Transverse colon (tissue), 4 donors: Measurements from ENCODE around the gene CRACDL. TPM values are rescaled to one million over a fixed set of nuclear protein-coding genes. Genes with fewer than 3 reads are reported as not detected.
"Not testable (repeated sequence)": the region's sequence is repeated elsewhere in the genome, so short reads cannot be mapped to it uniquely, and the experiment has no call there.

Source experiments
- DNase-seq: peaks from one replicate; pipeline ENCODE4 v3.0.0-alpha.2; 2019
- H3K27ac ChIP-seq, 4 donors: fragments of 200-600 bp; sonication (generic); 2 replicates each; pipeline ENCODE4 v1.5.1; 2016 to 2018; ENCODE audit warnings: inconsistent platforms in 4 of 4
- H3K27me3 ChIP-seq: fragments of 200-600 bp; sonication (generic); 2 replicates; pipeline ENCODE4 v1.5.1; 2017; ENCODE audit warnings: inconsistent platforms
- H3K36me3 ChIP-seq, 4 donors: fragments of 200-600 bp; sonication (generic); 2 replicates each; pipeline ENCODE4 v1.5.1; 2017 to 2019; ENCODE audit warnings: inconsistent platforms in 4 of 4
- H3K4me1 ChIP-seq, 4 donors: fragments of 200-600 bp; sonication (generic); 2 replicates each; pipeline ENCODE4 v1.5.1; 2017 to 2020; ENCODE audit warnings: inconsistent platforms in 4 of 4
- H3K4me3 ChIP-seq, 4 donors: fragments of 200-600 bp; sonication (generic); 1 replicate in 1 of 4; 2 replicates in 3 of 4; pipeline versions ENCODE4 v1.5.1 to v1.6.1; 2017 to 2019; ENCODE audit warnings: inconsistent platforms in 4 of 4
- H3K9me3 ChIP-seq, 2 donors: fragments of 200-600 bp; sonication (generic); 2 replicates each; pipeline ENCODE4 v1.5.1; 2017 to 2019; ENCODE audit warnings: inconsistent platforms in 2 of 2
- EP300 ChIP-seq: sonication (generic); formaldehyde crosslinking; IDR thresholded peaks from one replicate; pipeline ENCODE4 v1.6.1; 2017; ENCODE audit warnings: antibody characterized with exemption, low read depth
- POLR2A ChIP-seq: fragments of 450-650 bp; IDR thresholded peaks from one replicate; pipeline ENCODE4 v1.6.1; 2016; ENCODE audit warnings: antibody characterized with exemption, mild to moderate bottlenecking, moderate library complexity
- POLR2AphosphoS5 ChIP-seq, 3 donors: sonication (generic); formaldehyde crosslinking; IDR thresholded peaks; one replicate each; pipeline ENCODE4 v1.6.1; 2016; ENCODE audit warnings: antibody characterized with exemption in 3 of 3
- WGBS, 2 donors: methylation state at CpG; one replicate each; pipeline ENCODE4 v1.1.5; 2018; ENCODE audit warnings: low coverage in 1 of 2; 5-methylcytosine and 5-hydroxymethylcytosine counted together
- in situ Hi-C, 4 donors: fragments of 200-750 bp; cut with MboI; loops; one replicate each; pipeline versions ENCODE4 v1.15.0 to v1.15.1; 2017; ENCODE audit warnings: low sequenced_read_pairs in 3 of 4, low pct_ligation_motif_present in 1 of 4, low pct_unique_long_range_greater_than_20kb in 1 of 4
- intact Hi-C: fragments of 100-400 bp; cut with DNase I; formaldehyde crosslinking; loops from one replicate; pipeline ENCODE4 v1.15.1; 2023; ENCODE audit warnings: low total_unique reads
- total RNA-seq, 4 donors: library from RNA; depleted of rRNA; stranded (reverse); fragments of >200 nt; gene quantifications; one replicate each; pipeline ENCODE4 v1.1.0, GENCODE V29; 2016
- TF ChIP-seq, protein P1 (sequence below), 5 experiments: fragments of 200-600 bp in 3 of 5; fragments of 450-650 bp in 2 of 5; sonication (generic) in 3 of 5; IDR thresholded peaks; 1 replicate in 2 of 5; 2 replicates in 3 of 5; pipeline ENCODE4 v1.5.1; 2016 to 2017; ENCODE audit warnings: antibody characterized with exemption in 5 of 5, inconsistent platforms in 3 of 5, mild to moderate bottlenecking in 2 of 5, moderate library complexity in 1 of 5

Gene CRACDL
- total RNA-seq, 4 donors from 2014 or later, result 15.1 to 21.3 (median 16.9) TPM

DNA sequence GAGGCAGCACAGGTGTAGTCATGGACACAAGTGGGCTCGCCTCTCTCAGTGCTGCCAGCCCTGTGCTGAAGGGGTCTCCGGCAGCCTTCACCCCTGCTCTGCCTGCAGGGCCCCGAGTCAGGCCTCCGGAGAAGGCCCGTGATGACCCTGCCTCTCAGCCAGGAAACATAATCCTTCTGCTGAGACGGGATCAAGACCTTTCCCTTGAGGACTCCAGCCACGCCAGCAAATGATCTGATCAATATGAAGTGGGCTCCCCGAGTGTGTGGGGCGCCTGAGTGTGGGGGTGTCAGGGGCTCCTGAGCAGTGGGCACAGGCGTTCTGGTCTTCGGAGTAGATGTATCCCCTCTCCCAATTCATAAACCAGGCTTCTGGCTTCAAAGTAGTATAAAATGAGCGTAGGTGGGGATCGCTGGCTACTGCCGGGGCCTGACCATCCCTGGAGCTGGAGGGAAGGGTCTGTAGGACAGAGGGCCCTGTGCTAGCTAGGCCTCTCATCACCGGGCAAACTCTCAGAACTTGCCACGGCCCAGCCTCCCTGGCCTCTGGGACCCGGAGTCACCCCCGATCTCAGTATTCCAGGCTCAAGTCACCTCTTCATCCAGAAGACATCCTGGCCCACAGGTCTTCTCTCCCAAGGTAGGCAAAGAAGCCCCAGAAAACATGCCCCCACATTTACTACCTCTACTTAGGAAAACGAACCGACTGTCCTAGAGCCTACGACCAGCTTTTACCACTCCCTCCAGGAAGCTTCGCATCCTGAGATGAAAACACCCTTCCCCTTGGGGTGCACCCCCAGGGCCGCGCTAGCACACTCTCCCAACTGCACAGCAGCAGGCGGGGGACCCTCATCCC lies 33.6 kb downstream of the CRACDL start:
- intact Hi-C loops (no loop called here), in situ Hi-C loops (no loop called here)
- Histone ChIP-seq H3K27ac (no peak overlapping the region), H3K27me3 (no peaks in the 10 kb centered on the region), H3K9me3 (no peaks in the 10 kb centered on the region), H3K4me1 (no peaks in the 10 kb centered on the region), H3K36me3 (no peaks in the 10 kb centered on the region), H3K4me3 (no peak overlapping the region)
- TF ChIP-seq POLR2A, result no peak
- TF ChIP-seq, protein P1, sequence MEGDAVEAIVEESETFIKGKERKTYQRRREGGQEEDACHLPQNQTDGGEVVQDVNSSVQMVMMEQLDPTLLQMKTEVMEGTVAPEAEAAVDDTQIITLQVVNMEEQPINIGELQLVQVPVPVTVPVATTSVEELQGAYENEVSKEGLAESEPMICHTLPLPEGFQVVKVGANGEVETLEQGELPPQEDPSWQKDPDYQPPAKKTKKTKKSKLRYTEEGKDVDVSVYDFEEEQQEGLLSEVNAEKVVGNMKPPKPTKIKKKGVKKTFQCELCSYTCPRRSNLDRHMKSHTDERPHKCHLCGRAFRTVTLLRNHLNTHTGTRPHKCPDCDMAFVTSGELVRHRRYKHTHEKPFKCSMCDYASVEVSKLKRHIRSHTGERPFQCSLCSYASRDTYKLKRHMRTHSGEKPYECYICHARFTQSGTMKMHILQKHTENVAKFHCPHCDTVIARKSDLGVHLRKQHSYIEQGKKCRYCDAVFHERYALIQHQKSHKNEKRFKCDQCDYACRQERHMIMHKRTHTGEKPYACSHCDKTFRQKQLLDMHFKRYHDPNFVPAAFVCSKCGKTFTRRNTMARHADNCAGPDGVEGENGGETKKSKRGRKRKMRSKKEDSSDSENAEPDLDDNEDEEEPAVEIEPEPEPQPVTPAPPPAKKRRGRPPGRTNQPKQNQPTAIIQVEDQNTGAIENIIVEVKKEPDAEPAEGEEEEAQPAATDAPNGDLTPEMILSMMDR (IDR thresholded peaks at IDR 0.05), result no peak
- TF ChIP-seq EP300, result no peak
- 60 to 88% methylated on average over 2 to 25 of the region's 25 CpGs for WGBS, 2 donors
- DNase-seq, result no peak

DNA sequence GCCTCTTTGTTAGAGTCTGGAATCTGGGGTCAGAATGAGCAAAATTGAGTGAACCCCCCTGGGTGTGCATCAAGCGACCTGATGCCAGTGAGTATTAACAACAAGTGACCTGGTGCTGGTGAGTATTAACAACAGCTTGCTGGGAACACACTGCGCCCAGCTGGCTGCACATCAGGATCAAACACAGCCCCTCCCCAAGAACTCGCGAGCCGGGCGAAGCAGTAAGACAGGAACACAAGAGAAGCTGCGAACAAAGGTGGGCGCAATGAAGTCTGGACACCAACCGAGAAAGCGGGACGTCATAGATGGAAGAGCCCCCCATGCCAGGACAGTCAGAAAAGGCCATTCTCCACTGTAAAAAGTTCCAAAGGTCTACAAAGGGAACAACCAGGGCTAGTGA lies 34.3 kb downstream of the CRACDL start:
- in situ Hi-C loops (no loop called here), intact Hi-C loops (no loop called here)
- Histone ChIP-seq H3K36me3 (no peaks in the 10 kb centered on the region), H3K9me3 (no peaks in the 10 kb centered on the region), H3K4me3 (no peak overlapping the region), H3K27me3 (no peaks in the 10 kb centered on the region), H3K4me1 (no peaks in the 10 kb centered on the region), H3K27ac (no peak overlapping the region)
- DNase-seq, result no peak
- TF ChIP-seq POLR2A (no peak), EP300 (no peak), POLR2AphosphoS5 (IDR thresholded peaks at IDR 0.05) (no peak)
- TF ChIP-seq, protein P1 (IDR thresholded peaks at IDR 0.05), result no peak
- WGBS, 2 donors, result 84 to 92% methylated on average over 9 to 11 of the region's 11 CpGs

DNA sequence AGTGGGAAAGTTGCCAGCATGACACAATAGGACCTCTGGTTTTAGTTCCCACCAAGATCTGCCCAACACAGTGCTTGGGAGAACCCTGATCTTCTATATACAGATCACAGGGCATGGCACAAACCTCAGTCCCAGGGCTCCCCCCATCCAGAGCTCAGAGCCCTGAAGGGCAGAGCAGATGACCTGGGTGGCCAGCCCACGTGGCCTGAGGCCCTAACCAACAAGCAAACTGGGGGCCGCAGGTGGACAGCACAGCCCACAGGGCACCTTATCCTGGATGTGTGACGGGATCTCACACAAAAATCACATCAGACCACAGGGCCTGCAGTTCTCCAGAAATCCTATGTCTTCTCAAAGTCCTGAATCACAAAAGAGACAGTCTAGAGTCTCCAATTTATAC lies 34.7 kb downstream of the CRACDL start:
- H3K4me3 ChIP-seq, result no peak overlapping the region
- no peaks in the 10 kb centered on the region for H3K36me3 ChIP-seq
- TF ChIP-seq EP300, result no peak
- TF ChIP-seq, protein P1 (IDR thresholded peaks at IDR 0.05), result no peak
- TF ChIP-seq POLR2A, result no peak
- no peak for TF ChIP-seq POLR2AphosphoS5 (IDR thresholded peaks at IDR 0.05)
- H3K27me3 ChIP-seq, result no peaks in the 10 kb centered on the region
- 82% methylated on average over 3 of the region's 3 CpGs; no CpG with 5 or more reads in 1 of the 2 donors for WGBS, 2 donors
- intact Hi-C loops (no loop called here), in situ Hi-C loops (no loop called here)
- no peaks in the 10 kb centered on the region for H3K9me3 ChIP-seq
- no peak for DNase-seq
- H3K4me1 ChIP-seq, result no peaks in the 10 kb centered on the region
- H3K27ac ChIP-seq, result no peak overlapping the region

DNA sequence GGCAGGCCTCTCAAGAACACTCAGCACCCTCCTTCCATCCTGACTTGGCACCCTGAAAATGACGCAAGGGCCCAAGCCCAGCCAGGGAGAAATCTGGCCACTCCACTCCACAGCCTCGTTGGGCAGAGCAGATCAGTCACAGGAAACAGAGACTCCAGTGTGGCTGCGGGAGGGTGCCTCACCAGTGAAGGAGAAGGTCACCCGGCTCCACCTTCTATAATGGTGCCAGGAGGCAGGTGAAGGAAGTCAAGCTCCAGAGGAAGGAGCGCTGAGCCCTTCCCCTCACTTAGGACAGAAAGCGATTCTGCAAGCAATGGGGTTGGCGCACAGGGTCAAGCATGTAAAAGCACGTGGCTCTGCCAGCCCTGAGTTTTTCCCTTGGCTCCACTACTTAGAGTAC lies 35.3 kb downstream of the CRACDL start:
- H3K4me1 ChIP-seq, result no peaks in the 10 kb centered on the region
- in situ Hi-C loops, result no loop called here
- H3K9me3 ChIP-seq, result no peaks in the 10 kb centered on the region
- no peak for DNase-seq
- WGBS, 2 donors, result 79% methylated on average over 8 of the region's 8 CpGs; no CpG with 5 or more reads in 1 of the 2 donors
- no peaks in the 10 kb centered on the region for H3K27me3 ChIP-seq
- H3K27ac ChIP-seq, result no peak overlapping the region
- intact Hi-C loops, result no loop called here
- H3K4me3 ChIP-seq, result no peak overlapping the region
- no peak for TF ChIP-seq POLR2AphosphoS5 (IDR thresholded peaks at IDR 0.05)
- TF ChIP-seq EP300, result no peak
- TF ChIP-seq POLR2A, result no peak
- TF ChIP-seq, protein P1 (IDR thresholded peaks at IDR 0.05), result no peak
- no peaks in the 10 kb centered on the region for H3K36me3 ChIP-seq

DNA sequence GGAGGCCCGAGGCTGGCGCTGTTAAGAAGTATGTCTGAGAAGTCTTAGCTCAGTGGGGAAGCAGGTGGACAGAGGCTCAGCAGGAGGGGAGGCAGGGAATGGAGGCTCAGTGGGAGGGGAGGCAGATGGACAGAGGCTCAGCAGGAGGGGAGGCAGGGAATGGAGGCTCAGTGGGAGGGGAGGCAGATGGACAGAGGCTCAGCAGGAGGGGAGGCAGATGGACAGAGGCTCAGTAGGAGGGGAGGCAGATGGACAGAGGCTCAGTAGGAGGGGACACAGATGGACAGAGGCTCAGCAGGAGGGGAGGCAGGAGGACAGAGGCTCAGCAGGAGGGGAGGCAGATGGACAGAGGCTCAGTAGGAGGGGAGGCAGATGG lies 36.3 kb downstream of the CRACDL start:
- H3K9me3 ChIP-seq, H3K27me3 ChIP-seq, DNase-seq, in situ Hi-C loops, H3K36me3 ChIP-seq, H3K27ac ChIP-seq, H3K4me3 ChIP-seq, H3K4me1 ChIP-seq, intact Hi-C loops: not testable (repeated sequence)
- WGBS, 2 donors, result 80 to 84% methylated on average over 1 to 2 of the region's 2 CpGs
